ENCODE results near the gene ABCC12.

ABCC12 gene

DNA sequence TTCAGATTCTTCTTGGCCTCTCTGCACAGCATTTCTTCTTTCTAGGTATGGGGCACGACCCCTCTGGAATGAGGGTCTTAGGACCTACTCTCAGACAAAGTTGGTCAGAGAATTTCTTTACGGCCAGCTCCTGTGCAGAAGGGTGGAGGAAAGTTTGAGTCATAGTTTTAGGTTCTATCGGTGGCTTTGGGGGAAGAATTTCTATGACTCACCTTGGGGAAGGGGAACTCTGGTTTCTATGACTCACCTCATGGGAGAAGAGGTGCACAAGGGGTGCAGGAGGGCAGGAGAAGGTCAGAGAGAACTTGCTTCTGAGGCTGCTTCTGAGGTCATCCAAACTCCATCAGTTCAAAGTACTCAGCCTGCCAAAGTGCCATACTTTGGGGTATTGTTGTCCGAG is 2.5 kb upstream of the ABCC12 start:
- Histone ChIP-seq H3K4me1 (ENCODE audit: control insufficient read depth in 1 of 2, insufficient read depth in 2 of 2, low read length in 2 of 2) (peaks cover 7 to 12% of the 10 kb centered on the region in 2 experiments), H3K79me2 (ENCODE audit: control insufficient read depth, insufficient read depth, low read length, poor library complexity) (no peaks in the 10 kb centered on the region), H2BK12ac (ENCODE audit: low read length) (no peak overlapping the region), H3K27me3 (ENCODE audit: insufficient read depth, low read length) (no peaks in the 10 kb centered on the region), H3K36me3 (ENCODE audit: control insufficient read depth in 1 of 2, insufficient read depth in 2 of 2, low read length in 2 of 2) (no peaks in the 10 kb centered on the region), H4K91ac (ENCODE audit: low read depth, low read length) (no peak overlapping the region), H3K23ac (ENCODE audit: low read length) (no peak overlapping the region), H2BK120ac (ENCODE audit: insufficient read depth, low read length, poor library complexity) (no peak overlapping the region), H3K4me2 (ENCODE audit: low read length) (no peak overlapping the region), H2AFZ (ENCODE audit: insufficient read depth, low read length, poor library complexity) (no peak overlapping the region), H2BK5ac (ENCODE audit: low read depth, low read length, poor library complexity) (no peak overlapping the region), H4K8ac (ENCODE audit: low read depth, low read length) (no peak overlapping the region), H3K14ac (ENCODE audit: low read length) (no peak overlapping the region), H4K12ac (ENCODE audit: low read depth, low read length) (no peak overlapping the region), H3K79me1 (ENCODE audit: low read length) (no peaks in the 10 kb centered on the region), H3K18ac (ENCODE audit: low read length) (no peak overlapping the region), H3K9ac (ENCODE audit: low read length) (no peak overlapping the region), H2AK5ac (ENCODE audit: low read length) (no peak overlapping the region), H3K9me3 (ENCODE audit: insufficient read depth, low read depth, low read length) (no peaks in the 10 kb centered on the region), H3K4me3 (ENCODE audit: low read depth, low read length) (no peak overlapping the region), H3K4ac (ENCODE audit: low read depth, low read length) (no peak overlapping the region), H3K27ac (ENCODE audit: low read depth, low read length) (no peak overlapping the region)
- WGBS (ENCODE audit: extremely low coverage, insufficient coverage, insufficient read length) = no CpG with 5 or more reads among the region's 4 CpGs
- DNase-seq = no peak

DNA sequence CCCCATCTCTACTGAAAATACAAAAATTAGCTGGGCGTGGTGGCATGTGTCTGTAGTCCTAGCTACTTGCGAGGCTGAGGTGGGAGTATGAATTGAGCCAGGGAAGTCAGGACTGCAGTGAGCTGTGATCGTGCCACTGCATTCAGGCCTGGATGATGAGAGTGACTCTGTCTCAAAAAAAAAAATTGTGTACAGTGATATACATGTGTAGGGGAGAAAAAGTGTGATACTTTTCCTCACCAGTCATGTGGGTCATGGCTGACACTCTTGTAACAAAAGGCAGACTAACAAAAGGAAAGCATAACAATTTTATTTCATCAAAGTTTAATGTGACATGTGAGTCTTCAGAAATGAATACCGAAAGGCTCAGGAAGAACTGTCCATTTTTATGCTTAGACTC is 2.0 kb upstream of the ABCC12 start:
- no peak overlapping the region for H3K4ac ChIP-seq (ENCODE audit: low read depth, low read length)
- H2BK5ac ChIP-seq (ENCODE audit: low read depth, low read length, poor library complexity) = no peak overlapping the region
- no peak overlapping the region for H4K12ac ChIP-seq (ENCODE audit: low read depth, low read length)
- H4K8ac ChIP-seq (ENCODE audit: low read depth, low read length) = no peak overlapping the region
- no peaks in the 10 kb centered on the region for H3K36me3 ChIP-seq (ENCODE audit: control insufficient read depth in 1 of 2, insufficient read depth in 2 of 2, low read length in 2 of 2)
- no peak overlapping the region for H2AFZ ChIP-seq (ENCODE audit: insufficient read depth, low read length, poor library complexity)
- H3K9ac ChIP-seq (ENCODE audit: low read length) = no peak overlapping the region
- no peaks in the 10 kb centered on the region for H3K9me3 ChIP-seq (ENCODE audit: insufficient read depth, low read depth, low read length)
- no peaks in the 10 kb centered on the region for H3K79me1 ChIP-seq (ENCODE audit: low read length)
- no peak overlapping the region for H2AK5ac ChIP-seq (ENCODE audit: low read length)
- no peak overlapping the region for H3K4me2 ChIP-seq (ENCODE audit: low read length)
- no peak overlapping the region for H3K27ac ChIP-seq (ENCODE audit: low read depth, low read length)
- H2BK120ac ChIP-seq (ENCODE audit: insufficient read depth, low read length, poor library complexity) = no peak overlapping the region
- no peak overlapping the region for H4K91ac ChIP-seq (ENCODE audit: low read depth, low read length)
- H3K14ac ChIP-seq (ENCODE audit: low read length) = no peak overlapping the region
- no peak overlapping the region for H3K4me3 ChIP-seq (ENCODE audit: low read depth, low read length)
- no CpG with 5 or more reads among the region's 4 CpGs for WGBS (ENCODE audit: extremely low coverage, insufficient coverage, insufficient read length)
- H3K4me1 ChIP-seq (ENCODE audit: control insufficient read depth in 1 of 2, insufficient read depth in 2 of 2, low read length in 2 of 2) = peaks cover 7 to 9% of the 10 kb centered on the region in 2 experiments
- H2BK12ac ChIP-seq (ENCODE audit: low read length) = no peak overlapping the region
- H3K79me2 ChIP-seq (ENCODE audit: control insufficient read depth, insufficient read depth, low read length, poor library complexity) = no peaks in the 10 kb centered on the region
- no peak for DNase-seq
- H3K18ac ChIP-seq (ENCODE audit: low read length) = no peak overlapping the region
- H3K27me3 ChIP-seq (ENCODE audit: insufficient read depth, low read length) = no peaks in the 10 kb centered on the region
- no peak overlapping the region for H3K23ac ChIP-seq (ENCODE audit: low read length)

- Histone ChIP-seq H3K4me3 (ENCODE audit: low read depth, low read length) (no peak overlapping the region), H3K14ac (ENCODE audit: low read length) (no peak overlapping the region), H3K9me3 (ENCODE audit: insufficient read depth, low read depth, low read length) (no peaks in the 10 kb centered on the region), H4K91ac (ENCODE audit: low read depth, low read length) (no peak overlapping the region), H2AFZ (ENCODE audit: insufficient read depth, low read length, poor library complexity) (no peak overlapping the region), H3K79me1 (ENCODE audit: low read length) (no peaks in the 10 kb centered on the region), H2BK12ac (ENCODE audit: low read length) (no peak overlapping the region), H2BK5ac (ENCODE audit: low read depth, low read length, poor library complexity) (no peak overlapping the region), H3K36me3 (ENCODE audit: control insufficient read depth in 1 of 2, insufficient read depth in 2 of 2, low read length in 2 of 2) (no peaks in the 10 kb centered on the region), H3K27ac (ENCODE audit: low read depth, low read length) (no peak overlapping the region), H3K79me2 (ENCODE audit: control insufficient read depth, insufficient read depth, low read length, poor library complexity) (no peaks in the 10 kb centered on the region), H3K4me1 (ENCODE audit: control insufficient read depth in 1 of 2, insufficient read depth in 2 of 2, low read length in 2 of 2) (peaks cover 7 to 8% of the 10 kb centered on the region in 2 experiments), H3K18ac (ENCODE audit: low read length) (no peak overlapping the region), H4K8ac (ENCODE audit: low read depth, low read length) (no peak overlapping the region), H3K27me3 (ENCODE audit: insufficient read depth, low read length) (no peaks in the 10 kb centered on the region), H4K12ac (ENCODE audit: low read depth, low read length) (no peak overlapping the region), H2AK5ac (ENCODE audit: low read length) (no peak overlapping the region), H3K4me2 (ENCODE audit: low read length) (no peak overlapping the region), H3K23ac (ENCODE audit: low read length) (no peak overlapping the region), H3K9ac (ENCODE audit: low read length) (no peak overlapping the region), H2BK120ac (ENCODE audit: insufficient read depth, low read length, poor library complexity) (no peak overlapping the region), H3K4ac (ENCODE audit: low read depth, low read length) (no peak overlapping the region)
- WGBS (ENCODE audit: extremely low coverage, insufficient coverage, insufficient read length) = no CpG with 5 or more reads among the region's 11 CpGs
- no peak for DNase-seq
Observed at GRCh38 chr16:48157302-48157701, 1.5 kb upstream of the ABCC12 start.

- no CpG with 5 or more reads among the region's 16 CpGs for WGBS (ENCODE audit: extremely low coverage, insufficient coverage, insufficient read length)
Observed at GRCh38 chr16:48156790-48157209, 1.0 kb upstream of the ABCC12 start.

More at GRCh38 chr16:48156790-48157209, 1.0 kb upstream of the ABCC12 start:
- no peak overlapping the region for H2BK12ac ChIP-seq (ENCODE audit: low read length)
- H2BK120ac ChIP-seq (ENCODE audit: insufficient read depth, low read length, poor library complexity) = no peak overlapping the region
- no peak overlapping the region for H3K27ac ChIP-seq (ENCODE audit: low read depth, low read length)
- H3K9me3 ChIP-seq (ENCODE audit: insufficient read depth, low read depth, low read length) = no peaks in the 10 kb centered on the region
- H2BK5ac ChIP-seq (ENCODE audit: low read depth, low read length, poor library complexity) = no peak overlapping the region
- H3K9ac ChIP-seq (ENCODE audit: low read length) = no peak overlapping the region
- H2AFZ ChIP-seq (ENCODE audit: insufficient read depth, low read length, poor library complexity) = no peak overlapping the region
- H3K27me3 ChIP-seq (ENCODE audit: insufficient read depth, low read length) = no peaks in the 10 kb centered on the region
- H3K4me3 ChIP-seq (ENCODE audit: low read depth, low read length) = no peak overlapping the region
- peaks cover 7 to 8% of the 10 kb centered on the region in 2 experiments for H3K4me1 ChIP-seq (ENCODE audit: control insufficient read depth in 1 of 2, insufficient read depth in 2 of 2, low read length in 2 of 2)
- H2AK5ac ChIP-seq (ENCODE audit: low read length) = no peak overlapping the region
- no peak overlapping the region for H4K12ac ChIP-seq (ENCODE audit: low read depth, low read length)
- no peak overlapping the region for H4K91ac ChIP-seq (ENCODE audit: low read depth, low read length)
- H3K23ac ChIP-seq (ENCODE audit: low read length) = no peak overlapping the region
- peak; percentile 67 to 83 for DNase-seq
- no peak overlapping the region for H3K18ac ChIP-seq (ENCODE audit: low read length)
- no peak overlapping the region for H3K4me2 ChIP-seq (ENCODE audit: low read length)
- no peak overlapping the region for H3K4ac ChIP-seq (ENCODE audit: low read depth, low read length)
- no peaks in the 10 kb centered on the region for H3K79me1 ChIP-seq (ENCODE audit: low read length)
- H4K8ac ChIP-seq (ENCODE audit: low read depth, low read length) = no peak overlapping the region
- H3K79me2 ChIP-seq (ENCODE audit: control insufficient read depth, insufficient read depth, low read length, poor library complexity) = no peaks in the 10 kb centered on the region
- H3K36me3 ChIP-seq (ENCODE audit: control insufficient read depth in 1 of 2, insufficient read depth in 2 of 2, low read length in 2 of 2) = no peaks in the 10 kb centered on the region
- H3K14ac ChIP-seq (ENCODE audit: low read length) = no peak overlapping the region

All from trophoblast cell (in vitro differentiated cells and primary cell).